Measurements from ENCODE around the gene CD302. TPM values are rescaled to one million over a fixed set of nuclear protein-coding genes. Genes with fewer than 3 reads are reported as not detected.
"Not testable (repeated sequence)": the region's sequence is repeated elsewhere in the genome, so short reads cannot be mapped to it uniquely, and the experiment has no call there.

The CD302 gene
- polyA plus RNA-seq, 1 experiment: 17.6 TPM

DNA sequence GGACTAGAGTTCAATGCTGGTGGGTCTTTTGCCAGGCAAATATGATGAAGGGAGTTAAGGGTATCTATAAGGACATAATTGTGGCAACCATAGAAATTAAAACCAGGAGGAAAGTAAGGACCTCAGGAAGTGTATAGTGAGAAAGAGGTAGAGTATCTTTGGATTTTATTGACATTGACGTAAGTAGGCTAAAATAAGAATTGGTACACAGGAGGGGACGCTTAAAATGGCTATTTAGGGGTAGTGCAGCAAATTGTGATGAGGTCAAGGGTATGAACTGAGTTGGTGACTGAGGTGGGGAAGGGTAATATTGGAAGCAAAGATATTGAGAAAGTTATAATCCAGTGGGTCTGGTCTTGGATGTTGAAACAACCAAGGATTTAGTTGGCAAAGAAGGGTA lies 43.0 kb downstream of the CD302 start:
- Histone ChIP-seq H3K27ac (ENCODE audit: low read depth, low read length) (no peak overlapping the region), H3K27me3 (ENCODE audit: control insufficient read depth, insufficient read depth, low read length) (no peaks in the 10 kb centered on the region), H3K4me3 (ENCODE audit: low read depth, low read length) (no peak overlapping the region), H3K9me3 (ENCODE audit: control insufficient read depth, insufficient read depth, low read length) (no peaks in the 10 kb centered on the region)
- DNase-seq (ENCODE audit: low read depth, low spot score): no peak
- no peak for TF ChIP-seq CTCF (IDR thresholded peaks at IDR 0.05; ENCODE audit: low read depth, low read length)
- ChIA-PET CTCF (no interaction called here), POLR2A (no interaction called here)

GRCh38 chr2:159753797-159754196 lies 44.2 kb downstream of the CD302 start:
- ChIA-PET CTCF (interaction anchor here (1.3 kb wide), 1 partner anchor 9 kb away, joined by 3 read pairs; no protein-coding TSS in a partner anchor), POLR2A (interaction anchor here (0.7 kb wide), 1 partner anchor 475 kb away, joined by 3 read pairs; no protein-coding TSS in a partner anchor)
- Histone ChIP-seq H3K4me3 (ENCODE audit: low read depth, low read length) (no peak overlapping the region), H3K9me3 (ENCODE audit: control insufficient read depth, insufficient read depth, low read length) (no peaks in the 10 kb centered on the region), H3K27ac (ENCODE audit: low read depth, low read length) (no peak overlapping the region), H3K27me3 (ENCODE audit: control insufficient read depth, insufficient read depth, low read length) (no peaks in the 10 kb centered on the region)
- TF ChIP-seq CTCF (IDR thresholded peaks at IDR 0.05; ENCODE audit: low read depth, low read length): no peak
- no peak for DNase-seq (ENCODE audit: low read depth, low spot score)

- Histone ChIP-seq H3K27ac (ENCODE audit: low read depth, low read length) (no peak overlapping the region), H3K4me3 (ENCODE audit: low read depth, low read length) (no peak overlapping the region), H3K9me3 (ENCODE audit: control insufficient read depth, insufficient read depth, low read length) (no peaks in the 10 kb centered on the region), H3K27me3 (ENCODE audit: control insufficient read depth, insufficient read depth, low read length) (no peaks in the 10 kb centered on the region)
- DNase-seq (ENCODE audit: low read depth, low spot score): no peak
- TF ChIP-seq CTCF (IDR thresholded peaks at IDR 0.05; ENCODE audit: low read depth, low read length): no peak
- POLR2A ChIA-PET: no interaction called here
- CTCF ChIA-PET: no interaction called here
Measured at GRCh38 chr2:159750873-159751272, 47.1 kb downstream of the CD302 start.

GRCh38 chr2:159748089-159748488 lies 49.9 kb downstream of the CD302 start:
- ChIA-PET POLR2A (no interaction called here), CTCF (interaction anchor here (0.7 kb wide), 1 partner anchor 35 kb away, joined by 3 read pairs; no protein-coding TSS in a partner anchor)
- Histone ChIP-seq H3K27me3 (ENCODE audit: control insufficient read depth, insufficient read depth, low read length) (no peaks in the 10 kb centered on the region), H3K27ac (ENCODE audit: low read depth, low read length) (no peak overlapping the region), H3K9me3 (ENCODE audit: control insufficient read depth, insufficient read depth, low read length) (no peaks in the 10 kb centered on the region), H3K4me3 (ENCODE audit: low read depth, low read length) (no peak overlapping the region)
- DNase-seq (ENCODE audit: low read depth, low spot score): no peak
- TF ChIP-seq CTCF (IDR thresholded peaks at IDR 0.05; ENCODE audit: low read depth, low read length): no peak

- CTCF ChIA-PET; DNase-seq (ENCODE audit: low read depth, low spot score); H3K27ac ChIP-seq (ENCODE audit: low read depth, low read length); H3K4me3 ChIP-seq (ENCODE audit: low read depth, low read length); H3K9me3 ChIP-seq (ENCODE audit: control insufficient read depth, insufficient read depth, low read length); H3K27me3 ChIP-seq (ENCODE audit: control insufficient read depth, insufficient read depth, low read length); POLR2A ChIA-PET: not testable (repeated sequence)
Measured at GRCh38 chr2:159745237-159745636, 52.8 kb downstream of the CD302 start.

GRCh38 chr2:159744363-159744762 lies 53.6 kb downstream of the CD302 start:
- ChIA-PET CTCF (no interaction called here), POLR2A (interaction anchor here (0.6 kb wide), 1 partner anchor 803 kb away, joined by 3 read pairs; no protein-coding TSS in a partner anchor)
- no peak overlapping the region for H3K4me3 ChIP-seq (ENCODE audit: low read depth, low read length)
- DNase-seq (ENCODE audit: low read depth, low spot score): no peak
- H3K27ac ChIP-seq (ENCODE audit: low read depth, low read length): no peak overlapping the region
- H3K9me3 ChIP-seq (ENCODE audit: control insufficient read depth, insufficient read depth, low read length): no peaks in the 10 kb centered on the region
- no peak for TF ChIP-seq CTCF (IDR thresholded peaks at IDR 0.05; ENCODE audit: low read depth, low read length)
- H3K27me3 ChIP-seq (ENCODE audit: control insufficient read depth, insufficient read depth, low read length): no peaks in the 10 kb centered on the region

Measured in AG04450 (cell line).